Amygdala (tissue), 56 donors: ENCODE results near the gene SETD5.

ENCODE experiments used
- DNase-seq, 56 donors: peaks; one replicate each; lab custom pipeline; 2025; lab: John Stamatoyannopoulos, UW

SETD5 gene

DNA sequence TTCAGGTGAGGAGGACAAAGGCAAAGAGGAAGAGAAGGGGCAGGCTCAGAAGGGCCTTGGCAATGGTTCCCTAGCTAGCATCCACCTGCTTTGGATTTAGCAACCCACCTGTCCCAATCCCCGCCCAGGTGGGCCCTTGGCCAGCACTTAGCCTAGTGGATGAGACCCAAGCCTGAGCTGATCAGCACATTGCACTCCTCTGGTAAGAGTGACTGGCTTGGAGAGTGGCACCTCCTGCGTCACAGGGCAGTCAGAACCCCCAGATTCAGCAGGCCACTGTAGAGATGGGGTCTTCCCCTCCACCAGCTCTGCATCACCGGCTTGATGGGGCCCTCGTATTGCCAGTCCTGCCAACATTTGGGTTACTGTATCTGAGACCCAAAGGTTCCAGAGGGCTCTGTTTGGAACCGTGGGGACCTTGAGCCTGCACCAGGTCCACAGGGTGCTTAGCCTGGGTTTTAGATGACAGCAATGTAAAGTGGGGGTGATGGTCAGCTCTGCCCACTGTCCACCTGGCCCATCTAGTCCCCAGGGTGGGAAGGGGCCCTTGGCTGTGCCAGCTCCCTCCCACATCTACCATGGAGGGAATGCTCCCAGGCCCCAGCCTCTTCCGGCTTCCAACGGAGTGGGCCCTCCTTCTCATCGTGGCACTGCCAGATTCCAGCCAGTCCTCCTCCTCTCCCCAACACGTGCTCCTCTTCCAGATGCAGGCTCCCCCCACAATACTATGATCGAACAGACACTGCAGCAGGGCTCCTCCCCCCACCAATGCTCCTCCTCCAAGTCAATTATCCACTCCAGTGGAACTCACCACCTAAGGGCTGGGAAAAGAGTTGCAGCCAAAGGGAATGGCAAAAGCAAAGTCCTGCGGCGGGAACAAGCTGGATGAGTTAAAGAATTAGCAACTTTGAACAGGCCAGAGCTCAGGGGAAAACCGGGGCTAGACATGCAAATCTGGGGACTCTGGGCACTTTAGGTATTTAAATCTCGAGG is 110.5 kb downstream of the SETD5 start:
- DNase-seq = no peak

DNA sequence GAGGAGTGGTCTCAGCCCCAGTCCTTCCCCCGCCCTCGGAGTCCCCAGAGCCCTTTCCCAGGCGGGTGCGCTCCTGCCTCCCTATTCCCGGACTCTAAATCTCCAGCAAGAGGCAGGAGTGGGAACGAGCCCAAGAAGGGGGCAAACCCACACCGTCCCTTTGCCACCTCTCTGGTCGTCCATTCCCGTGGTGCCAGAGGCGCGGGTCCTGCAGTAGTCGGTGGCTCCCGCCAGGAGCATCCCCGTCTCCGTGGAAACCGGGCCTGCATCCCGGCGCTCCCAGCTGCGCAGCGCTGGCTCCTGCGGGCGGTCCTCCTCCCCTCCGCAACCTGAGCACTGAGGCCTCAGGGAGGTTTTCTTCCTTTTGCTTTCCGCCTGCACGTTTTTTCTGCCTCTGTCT is 111.4 kb downstream of the SETD5 start:
- peak in 3 of 56 donors; percentile 4 to 7 (median 7) for DNase-seq

DNA sequence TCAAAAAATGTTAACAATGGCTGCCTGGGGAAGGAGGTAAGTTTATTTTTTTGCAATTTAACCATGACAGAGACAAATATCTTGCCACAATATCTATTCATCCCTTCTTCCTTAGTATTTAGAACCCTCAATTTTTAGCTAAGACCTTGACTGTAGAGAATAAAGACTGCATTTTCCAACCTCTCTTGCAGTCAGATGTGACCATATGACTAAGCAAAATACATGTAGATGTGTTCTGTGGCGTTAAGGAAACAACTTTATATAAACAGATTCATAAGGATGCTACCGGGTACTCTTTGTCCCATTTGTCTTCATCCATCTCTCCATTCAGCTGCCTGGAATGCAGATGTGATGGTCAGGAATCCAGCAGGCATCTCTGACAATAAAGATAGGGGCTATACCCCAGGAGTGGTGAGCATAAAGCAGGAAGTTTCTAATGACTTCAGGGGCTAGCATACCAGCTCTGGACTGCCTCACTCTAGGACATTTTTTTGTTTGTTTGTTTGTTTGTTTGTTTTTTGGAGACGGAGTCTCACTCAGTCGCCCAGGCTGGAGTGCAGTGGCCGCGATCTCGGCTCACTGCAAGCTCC is 115.1 kb downstream of the SETD5 start:
- no peak for DNase-seq

DNA sequence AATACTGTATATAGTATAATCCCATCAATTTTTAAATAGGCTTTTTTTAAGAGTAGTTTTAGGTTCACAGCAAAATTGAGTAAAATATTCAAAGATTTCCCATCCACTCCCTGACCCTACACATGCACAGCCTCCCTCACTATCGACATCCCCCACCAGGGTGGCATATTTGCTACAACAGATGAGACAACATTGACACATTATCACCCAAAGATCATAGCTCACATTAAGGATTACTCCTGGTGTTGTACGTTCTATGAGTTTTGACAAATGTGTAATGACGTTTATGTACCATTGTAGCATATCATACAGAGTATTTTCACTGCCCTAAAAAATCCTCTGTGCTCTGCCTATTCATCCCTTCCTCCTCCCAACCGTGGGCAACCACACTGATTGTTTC is 116.9 kb downstream of the SETD5 start:
- no peak for DNase-seq

DNA sequence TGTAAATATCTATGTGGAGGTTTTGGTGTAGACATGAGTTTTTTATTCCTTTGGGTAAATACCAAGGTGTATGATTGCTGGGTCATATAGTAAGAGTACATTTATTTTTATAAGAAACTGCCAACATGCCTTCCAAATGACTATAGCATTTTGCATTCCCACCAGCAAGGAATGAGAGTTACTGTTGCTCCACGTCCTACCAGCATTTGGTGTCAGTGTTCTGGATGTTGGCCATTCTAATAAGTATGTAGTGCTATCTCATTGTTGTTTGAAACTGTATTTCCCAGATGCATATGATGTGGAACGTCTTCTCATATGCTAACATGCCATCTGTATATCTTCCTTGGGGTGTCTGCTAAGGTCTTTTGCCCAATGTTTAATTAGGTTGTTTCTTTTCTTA is 117.5 kb downstream of the SETD5 start:
- no peak for DNase-seq

DNA sequence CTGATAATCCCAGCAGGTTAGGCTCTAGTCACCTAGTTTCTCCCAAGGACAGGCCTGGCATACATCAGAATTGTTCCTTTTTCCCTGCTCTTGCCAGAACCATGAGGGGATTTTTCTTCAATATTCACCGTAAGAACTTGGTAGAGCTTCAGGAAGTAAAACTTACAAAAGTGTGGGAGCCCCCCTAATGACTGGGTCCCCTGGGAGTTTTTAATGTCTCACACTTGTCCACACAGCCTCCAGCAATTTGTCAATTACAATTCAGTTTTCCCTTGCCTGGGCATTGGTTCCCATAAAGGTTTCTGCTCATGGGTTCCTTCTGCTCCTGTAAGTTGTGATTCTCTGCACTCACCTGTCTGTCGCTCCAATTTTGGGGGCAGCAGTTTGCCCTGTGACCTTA is 127.7 kb downstream of the SETD5 start:
- DNase-seq = no peak
